Stimulated activated naive CD8-positive, alpha-beta T cell treated with anti-CD3 and anti-CD28 coated beads, Interleukin-15, Interleukin-2, amounts not matched to agents 100 ng/mL and 50 ng/mL, for 24 hours (primary cell): ENCODE measurements around the gene ARHGAP45.

Experiments used
- H3K27ac Mint-ChIP-seq: one replicate; pipeline ENCODE4 v1.8.0; 2021; ENCODE audit warnings: mild to moderate bottlenecking, mixed read lengths
- H3K27me3 Mint-ChIP-seq: one replicate; pipeline ENCODE4 v1.8.0; 2021; ENCODE audit warnings: mixed read lengths
- H3K36me3 Mint-ChIP-seq: one replicate; pipeline ENCODE4 v1.8.0; 2021; ENCODE audit warnings: low read depth, mixed read lengths
- H3K4me1 Mint-ChIP-seq: one replicate; pipeline ENCODE4 v1.8.0; 2021; ENCODE audit warnings: low read depth, mixed read lengths
- H3K4me3 Mint-ChIP-seq: one replicate; pipeline ENCODE4 v1.8.0; 2021; ENCODE audit warnings: mild to moderate bottlenecking, mixed read lengths
- H3K9me3 Mint-ChIP-seq: one replicate; pipeline ENCODE4 v1.8.0; 2021; ENCODE audit warnings: mixed read lengths

Gene ARHGAP45

GRCh38 chr19:1115646-1116420, 48.9 kb downstream of the ARHGAP45 start:
- Mint-ChIP-seq H3K36me3 (peaks cover 6% of the 10 kb centered on the region), H3K27ac (no peak overlapping the region), H3K9me3 (no peaks in the 10 kb centered on the region), H3K27me3 (no peaks in the 10 kb centered on the region), H3K4me1 (no peaks in the 10 kb centered on the region), H3K4me3 (no peak overlapping the region)

DNA sequence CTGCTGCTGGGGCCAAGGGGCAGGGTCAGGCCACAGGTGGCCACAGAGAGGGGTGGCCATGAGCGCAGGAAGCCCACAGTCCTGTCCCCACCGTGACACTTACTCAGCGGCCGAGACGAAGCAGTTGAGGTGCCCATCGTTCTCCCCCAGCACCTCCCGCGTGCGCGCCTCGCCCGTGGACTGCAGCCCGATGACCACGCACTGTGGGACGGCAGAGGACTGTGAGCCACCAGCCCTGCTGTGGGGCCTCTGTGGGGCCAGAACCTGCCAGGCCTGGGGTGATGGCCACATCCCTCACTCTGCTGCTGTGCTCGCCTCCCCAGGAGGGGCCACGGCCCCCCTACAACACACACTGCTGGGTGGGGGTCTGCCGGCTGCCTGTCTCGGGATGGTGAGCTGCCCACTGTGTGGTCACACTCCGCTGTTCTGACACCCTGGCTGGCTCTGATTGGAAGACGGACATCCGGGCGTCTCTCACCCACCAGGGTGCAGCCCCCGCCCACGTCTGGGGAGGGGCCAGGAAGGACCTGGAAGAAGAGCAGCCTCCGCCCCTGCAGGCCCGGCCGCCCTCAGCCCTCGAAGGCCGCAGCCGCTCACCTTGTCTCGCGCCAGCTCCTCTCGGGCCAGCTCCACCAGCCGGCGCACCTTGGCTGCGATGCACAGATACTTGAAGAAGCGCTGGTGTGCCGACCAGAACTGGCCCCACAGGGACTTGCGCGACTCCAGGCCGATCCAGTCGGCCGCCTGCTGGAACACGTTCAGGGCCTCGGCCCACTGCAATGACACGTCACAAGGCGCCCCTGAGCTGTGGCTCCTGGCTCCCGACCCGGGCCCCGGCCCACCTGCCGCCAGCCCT, 50.0 kb downstream of the ARHGAP45 start:
- H3K4me1 Mint-ChIP-seq, result no peaks in the 10 kb centered on the region
- no peak overlapping the region for H3K4me3 Mint-ChIP-seq
- peaks cover 16% of the 10 kb centered on the region for H3K36me3 Mint-ChIP-seq
- H3K27ac Mint-ChIP-seq, result no peak overlapping the region
- no peaks in the 10 kb centered on the region for H3K27me3 Mint-ChIP-seq
- no peaks in the 10 kb centered on the region for H3K9me3 Mint-ChIP-seq

DNA sequence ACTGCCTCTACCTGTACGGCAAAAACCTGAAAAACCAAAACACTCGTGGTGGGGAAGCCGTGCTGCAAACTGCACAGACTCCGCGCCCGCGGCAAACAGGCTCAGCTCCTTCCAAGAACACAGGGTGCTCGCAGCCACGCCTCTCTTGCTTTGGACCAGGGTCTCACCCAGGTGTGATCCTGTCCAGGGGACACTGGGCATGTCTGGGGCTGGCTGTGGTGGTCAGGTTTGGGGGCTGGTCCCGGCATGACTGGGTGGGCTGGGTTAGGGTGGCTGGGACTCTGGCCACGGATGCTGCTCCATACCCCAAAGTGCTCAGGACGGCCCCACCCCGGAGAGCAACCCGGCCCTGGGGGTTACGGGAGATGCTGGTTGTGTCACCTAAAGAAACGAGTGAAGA, 50.7 kb downstream of the ARHGAP45 start:
- Mint-ChIP-seq H3K9me3 (no peaks in the 10 kb centered on the region), H3K4me1 (no peaks in the 10 kb centered on the region), H3K4me3 (no peak overlapping the region), H3K27me3 (no peaks in the 10 kb centered on the region), H3K27ac (no peak overlapping the region), H3K36me3 (peaks cover 16% of the 10 kb centered on the region)

GRCh38 chr19:1118999-1119398, 52.0 kb downstream of the ARHGAP45 start:
- no peaks in the 10 kb centered on the region for H3K27me3 Mint-ChIP-seq
- H3K4me3 Mint-ChIP-seq, result no peak overlapping the region
- no peaks in the 10 kb centered on the region for H3K4me1 Mint-ChIP-seq
- H3K27ac Mint-ChIP-seq, result no peak overlapping the region
- peaks cover 23% of the 10 kb centered on the region for H3K36me3 Mint-ChIP-seq
- H3K9me3 Mint-ChIP-seq, result no peaks in the 10 kb centered on the region

DNA sequence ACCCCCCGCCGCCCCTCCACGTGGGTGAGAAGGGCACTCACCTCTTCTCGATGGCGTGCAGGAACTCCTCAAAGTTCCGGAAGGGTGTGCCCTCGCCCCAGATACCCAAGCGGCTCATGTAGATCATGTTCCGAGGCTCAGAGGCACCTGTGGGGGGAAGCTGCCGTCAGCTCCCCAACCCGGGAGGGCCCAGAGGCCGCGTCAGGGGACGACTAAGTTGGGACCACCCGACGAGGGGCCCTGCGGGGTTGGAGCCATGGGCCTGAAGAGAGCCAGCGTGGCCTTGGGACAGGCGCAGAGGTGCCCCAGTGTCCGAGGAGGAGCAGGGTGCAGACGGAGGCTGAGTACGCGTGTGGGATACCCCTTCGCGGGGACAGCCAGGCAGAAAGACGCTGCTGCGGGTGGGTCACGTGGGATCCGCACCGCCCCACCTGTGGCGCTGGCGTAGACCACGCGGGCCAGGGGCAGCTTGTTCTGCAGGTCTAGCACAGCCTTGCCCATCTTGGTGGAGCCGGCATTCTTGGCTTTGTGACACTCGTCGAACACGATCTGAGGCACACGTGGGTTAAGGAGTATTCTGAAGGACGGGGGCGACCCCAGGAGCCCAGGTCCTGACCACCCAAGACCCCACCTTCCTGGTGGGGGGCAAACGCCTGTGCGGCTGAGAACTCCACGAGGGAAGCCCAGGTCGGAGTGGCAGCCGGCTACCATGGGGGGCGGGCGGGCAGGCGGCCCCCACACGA, 52.7 kb downstream of the ARHGAP45 start:
- H3K4me1 Mint-ChIP-seq, result no peaks in the 10 kb centered on the region
- H3K9me3 Mint-ChIP-seq, result no peaks in the 10 kb centered on the region
- no peaks in the 10 kb centered on the region for H3K27me3 Mint-ChIP-seq
- H3K36me3 Mint-ChIP-seq, result peaks cover 23% of the 10 kb centered on the region
- H3K4me3 Mint-ChIP-seq, result no peak overlapping the region
- no peak overlapping the region for H3K27ac Mint-ChIP-seq

GRCh38 chr19:1121395-1121794, 54.4 kb downstream of the ARHGAP45 start:
- H3K27ac Mint-ChIP-seq, result no peak overlapping the region
- no peaks in the 10 kb centered on the region for H3K4me1 Mint-ChIP-seq
- H3K36me3 Mint-ChIP-seq, result peaks cover 23% of the 10 kb centered on the region
- H3K27me3 Mint-ChIP-seq, result no peaks in the 10 kb centered on the region
- H3K4me3 Mint-ChIP-seq, result no peak overlapping the region
- no peaks in the 10 kb centered on the region for H3K9me3 Mint-ChIP-seq

DNA sequence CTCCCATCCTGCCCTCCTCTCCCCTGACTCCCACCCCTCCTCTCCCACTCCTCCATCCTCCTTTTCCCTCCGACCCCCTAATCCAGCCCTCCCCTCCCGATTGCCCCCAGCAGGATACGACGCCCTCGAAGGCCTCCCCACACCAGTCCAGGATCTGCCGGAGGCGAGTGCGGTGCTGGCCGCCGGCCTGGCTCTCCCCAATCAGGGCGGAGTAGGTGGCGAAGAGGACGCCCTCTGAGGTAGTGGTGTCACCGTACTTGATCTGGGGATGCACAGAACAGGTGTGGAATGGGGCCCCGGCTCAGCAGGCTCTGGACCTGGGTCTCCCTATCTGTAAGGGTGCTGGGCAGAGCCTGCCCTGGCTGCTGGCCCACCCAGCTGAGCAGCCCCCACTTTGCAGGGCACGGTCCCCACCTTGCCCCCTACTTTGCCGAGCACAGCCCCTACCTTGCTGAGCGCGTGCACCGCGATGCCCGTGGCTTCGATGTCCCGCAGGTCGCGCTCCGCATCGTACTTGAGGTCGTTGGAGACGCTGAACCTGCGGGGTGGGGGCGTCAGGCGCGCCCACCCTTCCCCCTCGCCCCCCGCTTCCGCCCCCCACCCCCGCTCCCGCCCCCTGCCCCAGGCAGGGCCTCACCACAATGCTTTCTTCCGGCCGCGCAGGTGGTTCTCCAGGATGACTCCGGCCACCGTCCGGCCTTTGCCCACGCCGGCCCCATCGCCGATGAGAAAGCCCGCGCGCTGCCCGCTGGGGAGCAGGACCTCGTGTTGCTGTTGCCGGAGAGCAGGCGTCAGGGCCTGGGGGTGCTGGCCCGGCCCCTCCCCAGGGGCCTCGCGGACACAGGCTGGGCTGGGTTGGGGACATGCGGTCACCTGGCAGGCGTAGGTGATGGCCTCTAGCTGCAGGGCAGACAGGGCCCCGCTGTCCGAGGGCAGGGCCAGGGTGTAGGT, 55.3 kb downstream of the ARHGAP45 start:
- no peaks in the 10 kb centered on the region for H3K9me3 Mint-ChIP-seq
- peaks cover 24% of the 10 kb centered on the region for H3K36me3 Mint-ChIP-seq

GRCh38 chr19:1122972-1123363, 56.0 kb downstream of the ARHGAP45 start:
- H3K27me3 Mint-ChIP-seq, result no peaks in the 10 kb centered on the region
- H3K4me1 Mint-ChIP-seq, result peaks cover 8% of the 10 kb centered on the region
- H3K27ac Mint-ChIP-seq, result no peak overlapping the region
- peaks cover 30% of the 10 kb centered on the region for H3K36me3 Mint-ChIP-seq
- H3K4me3 Mint-ChIP-seq, result no peak overlapping the region
- H3K9me3 Mint-ChIP-seq, result no peaks in the 10 kb centered on the region

More for the DNA sequence above, 55.3 kb downstream of the ARHGAP45 start:
- Mint-ChIP-seq H3K27ac (no peak overlapping the region), H3K27me3 (no peaks in the 10 kb centered on the region), H3K4me1 (peaks cover 5% of the 10 kb centered on the region), H3K4me3 (no peak overlapping the region)

DNA sequence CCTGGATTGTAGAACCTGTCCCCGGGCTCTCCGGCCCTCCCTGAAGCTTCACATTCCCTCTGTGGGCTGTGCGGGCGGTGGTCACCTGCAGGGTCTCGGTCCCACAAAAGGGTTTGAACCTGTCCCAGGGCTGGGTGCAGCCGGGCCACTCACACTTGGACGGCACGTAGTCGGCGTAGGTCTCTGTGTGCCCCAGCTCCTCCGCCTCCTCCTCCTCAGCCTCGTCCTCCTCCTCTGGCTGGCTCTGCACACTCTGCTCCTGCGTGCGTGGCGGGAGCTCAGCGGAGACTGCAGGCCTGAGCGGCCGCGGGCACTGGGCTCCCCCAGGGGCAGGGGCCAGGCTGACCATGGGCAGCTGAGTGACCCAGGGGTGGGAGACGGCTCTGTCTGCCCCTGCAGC, 56.4 kb downstream of the ARHGAP45 start:
- H3K9me3 Mint-ChIP-seq, result no peaks in the 10 kb centered on the region
- peaks cover 27% of the 10 kb centered on the region for H3K36me3 Mint-ChIP-seq
- no peak overlapping the region for H3K27ac Mint-ChIP-seq
- peaks cover 9% of the 10 kb centered on the region for H3K4me1 Mint-ChIP-seq
- H3K4me3 Mint-ChIP-seq, result no peak overlapping the region
- no peaks in the 10 kb centered on the region for H3K27me3 Mint-ChIP-seq

DNA sequence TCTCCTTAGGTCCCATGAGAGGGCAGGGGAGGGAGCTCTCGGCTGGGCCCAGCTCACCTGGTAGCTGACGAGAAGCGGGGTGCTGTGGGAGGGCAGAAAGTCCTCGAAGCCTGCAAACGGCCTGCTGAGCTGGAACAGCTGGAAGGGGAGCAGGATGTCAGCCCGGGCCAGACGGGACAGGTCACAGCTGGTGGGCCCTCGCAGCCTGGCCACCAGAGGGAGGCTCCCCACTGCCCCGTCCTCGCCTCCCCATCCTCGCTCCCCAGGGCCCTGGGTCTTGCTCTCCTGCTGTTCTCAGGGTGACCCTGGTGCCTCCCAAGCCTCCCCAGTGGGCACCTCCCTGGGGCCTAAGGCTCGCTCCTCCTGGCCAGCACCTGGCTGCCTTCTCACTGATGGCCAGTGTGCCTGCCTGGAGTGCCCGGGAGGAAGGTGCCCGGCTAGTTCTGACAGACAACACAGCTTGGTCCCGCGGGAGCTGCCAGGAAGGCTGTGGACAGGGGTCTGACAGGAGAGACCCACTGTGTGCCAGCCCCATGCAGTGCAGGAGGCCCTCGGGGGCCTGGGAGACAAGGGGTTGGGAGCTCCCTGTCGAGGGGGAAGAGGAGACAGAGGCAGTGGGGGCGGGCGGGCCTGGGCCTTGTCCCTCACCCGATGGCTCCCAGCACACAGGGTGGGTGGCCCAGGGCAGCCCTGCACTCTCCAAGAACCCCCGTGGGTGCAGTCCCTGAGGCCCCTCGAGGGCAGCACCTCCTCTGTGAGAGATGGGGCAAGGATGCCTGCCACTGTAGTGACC, 57.1 kb downstream of the ARHGAP45 start:
- Mint-ChIP-seq H3K27ac (no peak overlapping the region), H3K4me3 (no peak overlapping the region), H3K36me3 (peaks cover 26% of the 10 kb centered on the region), H3K4me1 (peaks cover 9% of the 10 kb centered on the region), H3K9me3 (no peaks in the 10 kb centered on the region), H3K27me3 (no peaks in the 10 kb centered on the region)

DNA sequence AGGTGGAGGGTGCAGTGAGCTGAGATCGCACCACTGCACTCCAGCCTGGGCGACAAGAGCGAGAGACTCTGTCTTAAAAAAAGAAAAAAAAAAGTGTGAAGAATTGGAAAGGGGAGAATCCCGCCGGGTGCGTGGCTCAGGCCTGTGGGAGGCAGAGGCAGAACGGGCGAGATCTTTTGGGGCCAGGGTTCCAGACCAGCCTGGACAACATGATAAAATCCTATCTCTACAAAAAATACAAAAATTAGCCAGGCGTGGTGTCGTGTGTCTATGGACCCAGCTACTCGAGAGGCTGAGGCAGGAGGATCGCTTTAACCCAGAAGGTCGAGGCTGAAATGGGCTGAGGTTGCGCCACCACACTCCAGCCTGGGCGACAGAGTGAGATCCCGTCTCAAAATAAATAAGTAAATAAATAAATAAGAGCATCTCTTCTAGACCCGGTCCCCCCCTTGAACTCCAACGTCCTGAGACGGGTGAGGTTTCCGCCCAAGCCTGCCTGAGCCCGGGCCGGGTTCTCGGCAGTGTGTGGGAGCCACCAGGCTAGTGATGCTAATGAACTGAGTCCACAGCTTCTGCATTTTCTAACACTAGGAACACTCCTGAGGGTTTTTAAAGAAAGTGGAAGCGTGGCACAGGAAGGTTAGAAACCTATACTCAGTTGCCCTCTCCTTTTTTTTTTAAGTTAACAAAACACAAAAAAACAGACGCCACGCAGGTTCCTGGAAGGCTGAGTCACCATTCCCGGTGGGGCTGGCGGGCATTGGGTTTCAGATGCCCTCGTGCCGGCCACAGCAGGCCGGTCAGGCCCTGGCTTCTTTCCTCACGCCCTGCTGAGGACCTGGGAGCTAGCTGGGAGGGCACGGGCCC, 58.9 kb downstream of the ARHGAP45 start:
- Mint-ChIP-seq H3K4me1 (peaks cover 23% of the 10 kb centered on the region), H3K9me3 (no peaks in the 10 kb centered on the region), H3K27ac (no peak overlapping the region)

DNA sequence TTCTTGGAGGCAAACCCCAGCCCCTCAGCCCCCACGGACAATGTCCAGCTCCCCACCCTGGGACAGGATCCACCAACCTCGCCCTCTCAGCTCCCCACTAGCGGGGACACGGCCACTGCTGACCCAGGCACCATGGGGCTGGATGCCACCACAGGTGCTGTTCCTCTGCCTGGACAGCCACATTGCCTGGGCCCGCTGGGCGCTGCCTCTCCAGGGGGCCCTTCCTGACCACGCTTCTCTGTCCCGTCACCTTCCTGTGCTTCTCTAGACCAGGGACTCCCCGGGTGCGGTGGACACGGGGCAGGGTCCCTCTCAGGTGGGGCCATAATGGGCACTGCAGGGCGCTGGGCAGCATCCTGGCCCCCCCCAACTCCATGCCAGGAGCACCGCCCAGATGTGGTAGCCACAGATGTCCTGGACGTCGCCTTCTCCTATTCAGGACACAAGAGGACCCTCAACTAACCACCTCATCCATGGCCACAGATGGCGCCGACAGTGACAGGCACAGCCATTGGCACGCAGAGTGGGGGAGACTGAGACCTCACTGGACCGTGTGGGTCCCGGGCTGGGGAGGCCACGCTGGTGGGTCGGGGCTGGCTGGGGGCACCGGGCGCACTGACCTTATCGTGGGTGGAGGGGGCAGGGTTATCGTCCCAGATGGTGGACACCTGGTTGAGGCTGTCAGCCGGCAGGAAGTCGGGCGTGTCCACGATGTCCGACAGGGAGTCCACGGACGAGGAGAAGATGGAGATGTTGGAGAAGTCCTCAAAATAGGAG, 60.2 kb downstream of the ARHGAP45 start:
- Mint-ChIP-seq H3K4me3 (no peak overlapping the region), H3K4me1 (peaks cover 28% of the 10 kb centered on the region), H3K9me3 (no peaks in the 10 kb centered on the region), H3K27ac (no peak overlapping the region), H3K36me3 (peaks cover 16% of the 10 kb centered on the region), H3K27me3 (no peaks in the 10 kb centered on the region)

More for the DNA sequence above, 58.9 kb downstream of the ARHGAP45 start:
- no peak overlapping the region for H3K4me3 Mint-ChIP-seq
- H3K27me3 Mint-ChIP-seq, result no peaks in the 10 kb centered on the region
- H3K36me3 Mint-ChIP-seq, result peaks cover 25% of the 10 kb centered on the region
